Esophagus (tissue), 2 donors: ENCODE results near the gene RDH13. TPM values are rescaled to one million over a fixed set of nuclear protein-coding genes. Genes with fewer than 3 reads are reported as not detected.
A peak's percentile ranks its signal among the peaks of the same experiment; 100 is the strongest.
"Not testable (repeated sequence)": the region's sequence is repeated elsewhere in the genome, so short reads cannot be mapped to it uniquely, and the experiment has no call there.

Experiments used
- H3K27ac ChIP-seq, 2 donors: one replicate each; pipeline ENCODE4 v1.5.1; 2013; ENCODE audit warnings: low read depth in 2 of 2, mild to moderate bottlenecking in 2 of 2, inconsistent platforms in 1 of 2, low read length in 1 of 2, moderate library complexity in 1 of 2
- H3K27me3 ChIP-seq, 2 donors: one replicate each; pipeline ENCODE4 v1.6.1; 2013; ENCODE audit warnings: low read length in 2 of 2, control low read depth in 1 of 2, mild to moderate bottlenecking in 1 of 2; ENCODE audit not compliant: insufficient read depth in 2 of 2, control insufficient read depth in 1 of 2
- H3K36me3 ChIP-seq, 2 donors: one replicate each; pipeline ENCODE4 v1.6.1; 2013; ENCODE audit warnings: low read length in 1 of 2; ENCODE audit not compliant: control insufficient read depth in 2 of 2, insufficient read depth in 2 of 2
- H3K4me1 ChIP-seq, 2 donors: one replicate each; pipeline ENCODE4 v1.6.1; 2013; ENCODE audit warnings: low read length in 1 of 2; ENCODE audit not compliant: control insufficient read depth in 2 of 2, insufficient read depth in 2 of 2
- H3K4me3 ChIP-seq, 2 donors: one replicate each; pipeline ENCODE4 v1.5.1; 2013; ENCODE audit warnings: low read length in 2 of 2, mild to moderate bottlenecking in 2 of 2, low read depth in 1 of 2, moderate library complexity in 1 of 2
- H3K9me3 ChIP-seq, 2 donors: one replicate each; pipeline ENCODE4 v1.6.1; 2013; ENCODE audit warnings: mild to moderate bottlenecking in 2 of 2, low read depth in 1 of 2, low read length in 1 of 2, moderate library complexity in 1 of 2; ENCODE audit not compliant: control insufficient read depth in 2 of 2, insufficient read depth in 1 of 2
- WGBS, 2 donors: extraction: QIAGEN DNeasy Blood & Tissue Kit; methylation state at CpG; one replicate each; pipeline ENCODE4 v1.1.7; 2013; 5-methylcytosine and 5-hydroxymethylcytosine counted together
- polyA plus RNA-seq, 2 donors: library from polyadenylated mRNA; stranded (reverse); fragments of 200-250 nt; gene quantifications; one replicate each; pipeline ENCODE4 v1.2.3, GENCODE V29; 2013
- donor health status: healthy with polysubstance abuse.
- donor health status: Bipolar disorder and iron deficiency.

Gene RDH13
- polyA plus RNA-seq, result 10 to 100 TPM; 32.5 to 60.6 TPM

- Histone ChIP-seq H3K36me3 (peaks cover 5 to 7% of the 10 kb centered on the region in 2 donors), H3K9me3 (no peaks in the 10 kb centered on the region), H3K27ac (peak within 1 kb of the TSS; percentile 58 to 65), H3K4me3 (peak within 1 kb of the TSS; percentile 76 to 82), H3K27me3 (no peaks in the 10 kb centered on the region), H3K4me1 (peaks cover 0 to 2% of the 10 kb centered on the region in 2 donors)
- 2% methylated on average over 70 of the region's 70 CpGs for WGBS, 2 donors
Observed at GRCh38 chr19:55062735-55063491, at the start of gene RDH13. Gene RDH13, minus strand, starts transcription at chr19:55063148. Its CDS starts 116 bp downstream, at chr19:55063032.

- Histone ChIP-seq H3K27me3 (no peaks in the 10 kb centered on the region), H3K27ac (peak overlapping the region; percentile 78 to 86), H3K36me3 (peaks cover 0 to 23% of the 10 kb centered on the region in 2 donors), H3K4me1 (peaks cover 11 to 22% of the 10 kb centered on the region in 2 donors), H3K4me3 (no peak overlapping the region), H3K9me3 (no peaks in the 10 kb centered on the region)
- 93 to 94% methylated on average over 25 of the region's 25 CpGs for WGBS, 2 donors
Observed at GRCh38 chr19:55112246-55112776, 49.4 kb upstream of the RDH13 start.

GRCh38 chr19:55111238-55111831 is 48.4 kb upstream of the RDH13 start:
- no peak overlapping the region for H3K4me3 ChIP-seq

GRCh38 chr19:55109527-55110291 is 46.8 kb upstream of the RDH13 start:
- WGBS, 2 donors, result 79 to 84% methylated on average over 20 of the region's 20 CpGs
- Histone ChIP-seq H3K27ac (peak overlapping the region in 1 of 2 donors; percentile 2), H3K4me3 (no peak overlapping the region), H3K27me3 (no peaks in the 10 kb centered on the region), H3K9me3 (no peaks in the 10 kb centered on the region), H3K4me1 (peaks cover 7 to 11% of the 10 kb centered on the region in 2 donors), H3K36me3 (peaks cover 0 to 29% of the 10 kb centered on the region in 2 donors)

More at GRCh38 chr19:55111238-55111831, 48.4 kb upstream of the RDH13 start:
- Histone ChIP-seq H3K27ac (peak overlapping the region; percentile 59 to 78), H3K4me1 (peaks cover 11 to 17% of the 10 kb centered on the region in 2 donors), H3K36me3 (peaks cover 0 to 27% of the 10 kb centered on the region in 2 donors), H3K27me3 (no peaks in the 10 kb centered on the region), H3K9me3 (no peaks in the 10 kb centered on the region)
- WGBS, 2 donors, result 73 to 75% methylated on average over 21 of the region's 21 CpGs

- 97 to 99% methylated on average over 3 of the region's 3 CpGs for WGBS, 2 donors
- not testable (repeated sequence) for H3K27ac ChIP-seq, H3K27me3 ChIP-seq, H3K9me3 ChIP-seq, H3K4me3 ChIP-seq, H3K4me1 ChIP-seq
- peaks cover 0 to 29% of the 10 kb centered on the region in 2 donors for H3K36me3 ChIP-seq
Observed at GRCh38 chr19:55107252-55107651, 44.3 kb upstream of the RDH13 start.

- no peak overlapping the region for H3K4me3 ChIP-seq
- WGBS, 2 donors, result 93 to 94% methylated on average over 6 of the region's 6 CpGs
Observed at GRCh38 chr19:55106591-55106990, 43.6 kb upstream of the RDH13 start.

GRCh38 chr19:55105237-55105636 is 42.3 kb upstream of the RDH13 start:
- WGBS, 2 donors, result 88 to 96% methylated on average over 2 of the region's 2 CpGs
- no peak overlapping the region for H3K27ac ChIP-seq

More at GRCh38 chr19:55106591-55106990, 43.6 kb upstream of the RDH13 start:
- Histone ChIP-seq H3K27me3 (no peaks in the 10 kb centered on the region), H3K27ac (no peak overlapping the region), H3K4me1 (no peaks in the 10 kb centered on the region), H3K36me3 (peaks cover 0 to 29% of the 10 kb centered on the region in 2 donors), H3K9me3 (no peaks in the 10 kb centered on the region)

GRCh38 chr19:55103190-55103589 is 40.2 kb upstream of the RDH13 start:
- no peak overlapping the region for H3K4me3 ChIP-seq
- WGBS, 2 donors, result 98 to 99% methylated on average over 9 of the region's 9 CpGs
- no peak overlapping the region for H3K27ac ChIP-seq
- H3K9me3 ChIP-seq, result no peaks in the 10 kb centered on the region
- no peaks in the 10 kb centered on the region for H3K27me3 ChIP-seq
- peaks cover 9 to 29% of the 10 kb centered on the region in 2 donors for H3K36me3 ChIP-seq
- H3K4me1 ChIP-seq, result no peaks in the 10 kb centered on the region

More at GRCh38 chr19:55105237-55105636, 42.3 kb upstream of the RDH13 start:
- H3K27me3 ChIP-seq, result no peaks in the 10 kb centered on the region
- H3K4me3 ChIP-seq, result no peak overlapping the region
- H3K9me3 ChIP-seq, result no peaks in the 10 kb centered on the region
- no peaks in the 10 kb centered on the region for H3K4me1 ChIP-seq
- peaks cover 4 to 27% of the 10 kb centered on the region in 2 donors for H3K36me3 ChIP-seq

GRCh38 chr19:55101261-55101660 is 38.3 kb upstream of the RDH13 start:
- no peaks in the 10 kb centered on the region for H3K9me3 ChIP-seq
- no peaks in the 10 kb centered on the region for H3K27me3 ChIP-seq
- 84 to 87% methylated on average over 10 of the region's 10 CpGs for WGBS, 2 donors
- H3K4me1 ChIP-seq, result no peaks in the 10 kb centered on the region
- H3K4me3 ChIP-seq, result no peak overlapping the region
- H3K36me3 ChIP-seq, result peaks cover 9 to 32% of the 10 kb centered on the region in 2 donors
- no peak overlapping the region for H3K27ac ChIP-seq
